Lower leg skin (tissue), 3 donors: ENCODE measurements around the gene RGSL1.

ENCODE experiments used
- POLR2A ChIP-seq, 2 donors: fragments of 450-650 bp; IDR thresholded peaks; one replicate each; pipeline ENCODE4 v1.6.1; 2016 to 2017; ENCODE audit warnings: antibody characterized with exemption in 2 of 2, mild to moderate bottlenecking in 1 of 2, moderate library complexity in 1 of 2
- TF ChIP-seq, protein P1 (sequence below), 3 donors: fragments of 450-650 bp; IDR thresholded peaks; one replicate each; pipeline ENCODE4 v1.5.1; 2016; ENCODE audit warnings: antibody characterized with exemption in 3 of 3, mild to moderate bottlenecking in 3 of 3, moderate library complexity in 2 of 3

DNA sequence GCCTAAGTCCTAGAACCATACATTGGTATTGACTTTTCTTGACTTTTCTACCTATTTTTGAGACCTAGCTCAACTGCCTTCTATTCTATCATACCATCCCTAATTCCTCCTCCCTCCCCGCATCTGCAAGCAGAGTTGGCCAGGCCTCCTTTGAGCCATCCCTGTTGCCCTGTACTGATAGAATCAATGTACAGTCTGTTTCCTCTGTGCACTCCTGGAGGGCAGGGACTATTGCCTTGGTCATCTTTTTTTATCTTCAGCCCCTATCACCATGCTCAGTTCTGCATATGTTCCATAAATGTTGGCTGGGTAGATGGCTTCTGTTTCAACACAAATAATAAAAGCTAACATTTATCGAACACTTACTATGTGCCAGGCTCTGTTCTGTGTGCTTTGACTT, 158.3 kb downstream of the RGSL1 start:
- TF ChIP-seq, protein P1, sequence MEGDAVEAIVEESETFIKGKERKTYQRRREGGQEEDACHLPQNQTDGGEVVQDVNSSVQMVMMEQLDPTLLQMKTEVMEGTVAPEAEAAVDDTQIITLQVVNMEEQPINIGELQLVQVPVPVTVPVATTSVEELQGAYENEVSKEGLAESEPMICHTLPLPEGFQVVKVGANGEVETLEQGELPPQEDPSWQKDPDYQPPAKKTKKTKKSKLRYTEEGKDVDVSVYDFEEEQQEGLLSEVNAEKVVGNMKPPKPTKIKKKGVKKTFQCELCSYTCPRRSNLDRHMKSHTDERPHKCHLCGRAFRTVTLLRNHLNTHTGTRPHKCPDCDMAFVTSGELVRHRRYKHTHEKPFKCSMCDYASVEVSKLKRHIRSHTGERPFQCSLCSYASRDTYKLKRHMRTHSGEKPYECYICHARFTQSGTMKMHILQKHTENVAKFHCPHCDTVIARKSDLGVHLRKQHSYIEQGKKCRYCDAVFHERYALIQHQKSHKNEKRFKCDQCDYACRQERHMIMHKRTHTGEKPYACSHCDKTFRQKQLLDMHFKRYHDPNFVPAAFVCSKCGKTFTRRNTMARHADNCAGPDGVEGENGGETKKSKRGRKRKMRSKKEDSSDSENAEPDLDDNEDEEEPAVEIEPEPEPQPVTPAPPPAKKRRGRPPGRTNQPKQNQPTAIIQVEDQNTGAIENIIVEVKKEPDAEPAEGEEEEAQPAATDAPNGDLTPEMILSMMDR (IDR thresholded peaks at IDR 0.05): no peak
- no peak for TF ChIP-seq POLR2A (IDR thresholded peaks at IDR 0.05)
